ENCODE results near the gene NUP85.
"Not testable (repeated sequence)": the region's sequence is repeated elsewhere in the genome, so short reads cannot be mapped to it uniquely, and the experiment has no call there.

DNA sequence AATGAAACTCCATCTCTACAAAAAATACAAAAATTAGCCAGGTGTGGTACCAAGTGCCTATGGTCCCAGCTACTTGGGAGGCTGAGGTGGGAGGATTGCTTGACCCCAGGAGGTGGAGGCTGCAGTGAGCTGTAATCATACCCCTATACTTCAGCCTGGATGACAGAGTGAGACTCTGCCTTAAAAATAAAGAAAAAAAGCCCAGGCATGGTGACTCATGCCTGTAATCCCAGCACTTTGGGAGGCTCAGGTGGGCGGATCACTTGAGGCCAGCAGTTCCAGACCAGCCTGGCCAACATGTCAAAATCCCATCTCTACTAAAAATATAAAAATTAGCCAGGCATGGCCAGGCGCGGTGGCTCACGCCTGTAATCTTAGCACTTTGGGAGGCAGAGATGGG is 74.7 kb downstream of the NUP85 start:
- not testable (repeated sequence) for TF ChIP-seq POLR2A (IDR thresholded peaks at IDR 0.05; ENCODE audit: low read depth, low read length); JUN (IDR thresholded peaks at IDR 0.05; ENCODE audit: borderline replicate concordance, insufficient read depth, insufficient read length, low read depth); MAX (IDR thresholded peaks at IDR 0.05; ENCODE audit: insufficient read depth, insufficient read length); EZH2 (IDR thresholded peaks at IDR 0.05; ENCODE audit: borderline replicate concordance, low read depth, low read length, severe bottlenecking); POLR2AphosphoS5 (IDR thresholded peaks at IDR 0.05; ENCODE audit: insufficient read depth, low read depth, low read length)
